ENCODE results near the gene DKK1.
A peak's percentile ranks its signal among the peaks of the same experiment; 100 is the strongest.

DKK1 gene, protein sequence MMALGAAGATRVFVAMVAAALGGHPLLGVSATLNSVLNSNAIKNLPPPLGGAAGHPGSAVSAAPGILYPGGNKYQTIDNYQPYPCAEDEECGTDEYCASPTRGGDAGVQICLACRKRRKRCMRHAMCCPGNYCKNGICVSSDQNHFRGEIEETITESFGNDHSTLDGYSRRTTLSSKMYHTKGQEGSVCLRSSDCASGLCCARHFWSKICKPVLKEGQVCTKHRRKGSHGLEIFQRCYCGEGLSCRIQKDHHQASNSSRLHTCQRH

DNA sequence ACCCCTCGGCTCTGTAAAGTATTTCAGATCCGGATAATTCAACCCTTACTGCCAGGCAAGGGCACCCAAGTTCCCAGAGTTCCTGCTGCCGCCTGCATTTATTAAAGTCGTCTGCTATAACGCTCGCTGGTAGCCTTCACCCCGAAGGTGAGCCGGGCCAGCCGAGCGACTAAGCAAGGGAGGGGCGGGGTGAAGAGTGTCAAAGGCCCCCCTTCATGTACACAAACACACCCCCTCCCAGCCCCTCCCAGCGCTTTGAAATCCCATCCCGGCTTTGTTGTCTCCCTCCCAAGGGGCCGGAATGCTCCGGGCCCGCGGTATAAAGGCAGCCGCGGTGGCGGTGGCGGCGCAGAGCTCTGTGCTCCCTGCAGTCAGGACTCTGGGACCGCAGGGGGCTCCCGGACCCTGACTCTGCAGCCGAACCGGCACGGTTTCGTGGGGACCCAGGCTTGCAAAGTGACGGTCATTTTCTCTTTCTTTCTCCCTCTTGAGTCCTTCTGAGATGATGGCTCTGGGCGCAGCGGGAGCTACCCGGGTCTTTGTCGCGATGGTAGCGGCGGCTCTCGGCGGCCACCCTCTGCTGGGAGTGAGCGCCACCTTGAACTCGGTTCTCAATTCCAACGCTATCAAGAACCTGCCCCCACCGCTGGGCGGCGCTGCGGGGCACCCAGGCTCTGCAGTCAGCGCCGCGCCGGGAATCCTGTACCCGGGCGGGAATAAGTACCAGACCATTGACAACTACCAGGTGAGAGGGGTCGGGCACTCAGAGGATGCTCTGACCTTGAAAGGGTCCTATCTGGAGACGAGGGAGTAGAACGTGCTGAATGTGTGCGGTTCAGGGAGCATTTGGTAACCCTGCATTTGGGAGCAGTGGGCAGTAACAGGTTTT is at the start of gene DKK1:
TSS of gene DKK1 (plus strand) at position 349 of the 889 bp plus-strand sequence. CDS start at position 503, 154 bp downstream.
- DNase-seq = no peak

GRCh38 chr10:52265131-52265926 is 48.8 kb upstream of the DKK1 start:
- DNase-seq = no peak

GRCh38 chr10:52266858-52267257 is 47.2 kb upstream of the DKK1 start:
- DNase-seq = no peak

GRCh38 chr10:52268790-52269189 is 45.3 kb upstream of the DKK1 start:
- no peak for DNase-seq

DNA sequence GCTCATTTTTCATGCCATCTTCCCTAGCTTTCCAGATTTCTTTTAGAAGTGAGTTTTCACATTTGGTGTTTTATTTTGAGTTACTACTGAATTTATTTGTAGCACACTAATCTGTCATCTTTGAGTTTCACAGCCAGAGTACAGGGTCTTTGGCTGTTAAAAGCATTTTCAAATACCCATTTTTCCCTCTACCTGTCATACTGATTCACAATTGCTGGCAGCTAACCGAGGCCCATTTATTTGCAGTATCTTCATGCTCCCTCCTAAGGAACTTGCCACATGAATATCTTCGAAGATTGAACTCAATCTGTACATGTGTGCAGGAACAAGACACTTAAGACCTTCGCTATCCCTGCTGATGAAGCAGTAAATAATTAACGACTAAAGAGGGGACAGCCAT is 44.8 kb upstream of the DKK1 start:
- no peak for DNase-seq

GRCh38 chr10:52276163-52276562 is 37.9 kb upstream of the DKK1 start:
- DNase-seq = no peak

DNA sequence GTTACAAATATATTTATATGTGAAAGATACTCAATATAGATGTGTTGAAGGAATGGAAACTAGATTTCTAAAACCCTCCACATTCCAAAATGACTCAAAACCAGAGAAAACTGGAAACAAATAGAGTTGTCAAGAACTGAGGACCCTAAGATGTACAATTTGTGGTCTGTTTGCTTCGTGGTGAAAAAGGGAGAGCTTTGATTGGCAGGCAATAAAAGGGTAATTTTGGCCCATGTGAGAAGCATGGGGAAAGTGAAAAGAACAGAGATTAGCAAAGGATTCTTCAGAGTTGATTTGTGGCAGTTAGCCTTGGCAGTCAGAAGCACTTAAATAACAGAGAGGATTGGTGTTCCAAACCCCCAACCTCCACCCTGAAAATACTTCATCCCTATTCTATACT is 37.1 kb upstream of the DKK1 start:
- DNase-seq = no peak

GRCh38 chr10:52279546-52279945 is 34.5 kb upstream of the DKK1 start:
- DNase-seq = no peak

GRCh38 chr10:52280051-52280450 is 34.0 kb upstream of the DKK1 start:
- no peak for DNase-seq

DNA sequence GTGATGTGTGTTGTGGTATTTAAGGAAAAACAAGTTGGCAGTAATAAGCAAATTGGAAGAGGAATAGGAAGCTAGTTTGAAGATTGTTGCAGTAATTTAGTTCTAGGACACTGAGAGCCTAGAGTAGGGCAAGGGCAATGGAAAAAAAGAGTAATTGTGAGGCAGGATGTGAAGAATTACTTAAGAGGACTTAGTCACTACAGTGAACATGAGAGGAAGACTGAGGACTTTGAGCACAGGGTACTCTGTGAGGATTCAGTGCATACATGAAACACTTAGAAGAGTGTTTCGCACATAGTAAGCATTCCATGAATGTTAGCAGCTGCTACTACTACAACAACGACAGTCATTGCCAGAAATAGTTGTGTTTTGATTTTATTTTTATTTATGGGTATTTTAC is 30.9 kb upstream of the DKK1 start:
- no peak for DNase-seq

GRCh38 chr10:52284416-52285013 is 29.6 kb upstream of the DKK1 start:
- no peak for DNase-seq

- DNase-seq = no peak
Observed at GRCh38 chr10:52287866-52288265, 26.2 kb upstream of the DKK1 start.

GRCh38 chr10:52297747-52298146 is 16.3 kb upstream of the DKK1 start:
- no peak for DNase-seq

GRCh38 chr10:52300599-52301277 is 13.3 kb upstream of the DKK1 start:
- DNase-seq = no peak

GRCh38 chr10:52308251-52309031 is 5.6 kb upstream of the DKK1 start:
- DNase-seq = peak in 1 of 2 donors; percentile 17

DNA sequence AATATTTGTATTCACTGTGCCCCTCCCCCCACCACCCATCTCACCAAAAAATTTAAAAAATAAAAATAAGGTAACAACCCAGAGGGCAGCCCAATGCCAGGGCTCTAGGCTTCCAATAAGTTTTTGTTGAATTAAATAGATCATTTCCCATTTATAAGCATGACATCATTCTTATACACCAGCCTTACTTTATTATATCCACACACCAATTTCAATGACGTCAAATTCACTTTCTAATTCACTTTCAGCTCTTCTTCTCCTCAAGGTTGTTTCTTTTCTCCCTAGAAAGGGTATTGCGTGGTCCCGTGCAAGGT is 1.2 kb upstream of the DKK1 start:
- DNase-seq = no peak

DNA sequence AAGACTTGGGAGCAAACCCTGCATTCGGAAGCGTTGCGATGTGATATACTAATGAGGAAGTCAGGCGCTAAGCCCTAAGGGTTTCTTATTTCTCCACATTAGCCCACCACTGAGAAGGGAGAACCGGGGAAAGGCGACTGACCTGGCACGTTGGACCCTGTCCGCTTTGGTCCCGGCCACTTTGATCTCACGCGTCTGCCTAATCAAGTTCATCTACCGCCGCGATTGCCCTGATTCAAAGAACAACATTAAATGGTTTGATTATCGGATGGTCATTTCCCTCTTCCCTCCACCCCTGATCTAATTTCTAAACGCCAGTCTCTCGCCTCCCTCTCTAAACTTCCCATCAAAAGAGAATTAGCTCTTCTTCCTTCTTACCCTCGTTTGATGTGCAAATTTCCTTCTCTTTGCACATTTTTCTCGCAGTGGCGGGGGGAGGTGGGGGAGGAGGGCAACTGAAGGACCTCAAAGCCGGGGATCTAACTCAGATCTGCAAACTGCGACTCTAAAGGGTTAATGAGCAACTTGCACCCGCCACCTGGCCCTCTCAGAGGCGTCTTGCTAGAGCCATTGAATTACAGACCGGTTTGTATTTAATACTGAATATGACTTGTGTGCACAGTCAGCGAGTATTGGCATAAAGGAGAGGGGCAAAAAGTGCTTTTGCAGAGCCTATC is 687 bp upstream of the DKK1 start:
- DNase-seq = no peak

GRCh38 chr10:52314822-52315552 is 906 bp downstream of the DKK1 start:
- no peak for DNase-seq

DNA sequence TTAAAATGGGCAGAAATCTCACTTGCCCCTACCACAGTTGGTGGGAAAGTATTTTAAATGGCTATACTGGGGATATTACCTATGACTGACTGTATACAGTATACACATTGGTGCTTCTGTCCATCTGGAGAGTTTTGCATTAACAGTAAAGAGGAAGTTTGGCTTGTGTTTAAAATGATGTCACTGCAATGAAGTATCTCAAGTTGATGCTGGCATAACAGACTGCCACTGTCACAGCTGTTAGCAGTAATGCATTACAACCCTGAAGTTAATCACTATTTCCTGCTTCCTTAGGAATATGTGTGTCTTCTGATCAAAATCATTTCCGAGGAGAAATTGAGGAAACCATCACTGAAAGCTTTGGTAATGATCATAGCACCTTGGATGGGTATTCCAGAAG is 1.9 kb downstream of the DKK1 start:
- DNase-seq = no peak

DNA sequence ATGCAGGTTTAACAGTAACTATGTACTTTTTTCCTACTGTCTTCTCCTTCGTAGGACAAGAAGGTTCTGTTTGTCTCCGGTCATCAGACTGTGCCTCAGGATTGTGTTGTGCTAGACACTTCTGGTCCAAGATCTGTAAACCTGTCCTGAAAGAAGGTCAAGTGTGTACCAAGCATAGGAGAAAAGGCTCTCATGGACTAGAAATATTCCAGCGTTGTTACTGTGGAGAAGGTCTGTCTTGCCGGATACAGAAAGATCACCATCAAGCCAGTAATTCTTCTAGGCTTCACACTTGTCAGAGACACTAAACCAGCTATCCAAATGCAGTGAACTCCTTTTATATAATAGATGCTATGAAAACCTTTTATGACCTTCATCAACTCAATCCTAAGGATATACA is 2.4 kb downstream of the DKK1 start:
- no peak for DNase-seq
